NT2/D1 (cell line): ENCODE results near the gene QPCT.

Experiments used
- DNase-seq: peaks from one replicate; pipeline ENCODE4 v3.0.0-alpha.2; 2011; ENCODE audit warnings: low read depth, low spot score
- H3K27me3 ChIP-seq: 2 replicates; pipeline ENCODE4 v1.6.0; 2011; ENCODE audit warnings: mild to moderate bottlenecking; ENCODE audit not compliant: insufficient read length, insufficient read depth
- H3K36me3 ChIP-seq: 2 replicates; pipeline ENCODE4 v1.6.1; 2011; ENCODE audit warnings: mild to moderate bottlenecking, low read length, mixed read lengths; ENCODE audit not compliant: insufficient read depth, insufficient read length
- H3K4me1 ChIP-seq: 2 replicates; pipeline ENCODE4 v1.5.1; 2011; ENCODE audit not compliant: insufficient read depth, insufficient read length
- H3K4me3 ChIP-seq: 2 replicates; pipeline ENCODE4 v1.5.1; 2011; ENCODE audit warnings: low read depth; ENCODE audit not compliant: insufficient read length
- H3K9ac ChIP-seq: 2 replicates; pipeline ENCODE4 v1.6.0; 2011; ENCODE audit warnings: low read depth; ENCODE audit not compliant: insufficient read length
- H3K9me3 ChIP-seq: 2 replicates; pipeline ENCODE4 v1.5.1; 2011; ENCODE audit warnings: mild to moderate bottlenecking, low read length; ENCODE audit not compliant: insufficient read depth
- SUZ12 ChIP-seq: IDR thresholded peaks from 2 replicates; pipeline ENCODE4 v1.6.1; 2011; ENCODE audit not compliant: insufficient read length, insufficient read depth; ENCODE audit errors: extremely low read depth
- YY1 ChIP-seq: IDR thresholded peaks from 2 replicates; pipeline ENCODE4 v1.6.1; 2011; ENCODE audit not compliant: insufficient read length, insufficient read depth
- ZNF274 ChIP-seq: IDR thresholded peaks from 2 replicates; pipeline ENCODE4 v1.6.1; 2011; ENCODE audit warnings: mild to moderate bottlenecking, low read depth, low read length

The QPCT gene

DNA sequence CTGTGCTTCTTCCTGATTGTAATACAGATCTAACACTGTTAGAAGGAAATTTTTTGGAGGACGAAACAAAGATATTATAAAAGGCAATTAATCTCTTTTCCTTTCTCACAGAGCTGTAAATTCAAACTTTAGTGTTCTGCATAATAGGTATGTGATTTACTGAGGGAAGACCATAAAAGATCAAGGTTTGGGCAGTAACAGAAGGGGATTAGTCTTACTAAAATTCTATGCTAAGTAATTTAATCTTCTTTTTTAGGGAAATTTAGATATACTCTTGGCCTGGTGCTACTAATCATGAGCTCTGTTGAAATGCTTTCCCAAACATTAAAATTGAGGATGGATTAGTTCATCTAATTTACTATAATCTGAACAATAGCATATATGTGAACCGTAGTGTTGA lies 8.8 kb upstream of the QPCT start:
- H3K9ac ChIP-seq: no peak overlapping the region
- no peaks in the 10 kb centered on the region for H3K9me3 ChIP-seq
- no peaks in the 10 kb centered on the region for H3K4me1 ChIP-seq
- no peaks in the 10 kb centered on the region for H3K36me3 ChIP-seq
- no peak overlapping the region for H3K4me3 ChIP-seq
- no peak for TF ChIP-seq SUZ12
- no peaks in the 10 kb centered on the region for H3K27me3 ChIP-seq
- no peak for DNase-seq

DNA sequence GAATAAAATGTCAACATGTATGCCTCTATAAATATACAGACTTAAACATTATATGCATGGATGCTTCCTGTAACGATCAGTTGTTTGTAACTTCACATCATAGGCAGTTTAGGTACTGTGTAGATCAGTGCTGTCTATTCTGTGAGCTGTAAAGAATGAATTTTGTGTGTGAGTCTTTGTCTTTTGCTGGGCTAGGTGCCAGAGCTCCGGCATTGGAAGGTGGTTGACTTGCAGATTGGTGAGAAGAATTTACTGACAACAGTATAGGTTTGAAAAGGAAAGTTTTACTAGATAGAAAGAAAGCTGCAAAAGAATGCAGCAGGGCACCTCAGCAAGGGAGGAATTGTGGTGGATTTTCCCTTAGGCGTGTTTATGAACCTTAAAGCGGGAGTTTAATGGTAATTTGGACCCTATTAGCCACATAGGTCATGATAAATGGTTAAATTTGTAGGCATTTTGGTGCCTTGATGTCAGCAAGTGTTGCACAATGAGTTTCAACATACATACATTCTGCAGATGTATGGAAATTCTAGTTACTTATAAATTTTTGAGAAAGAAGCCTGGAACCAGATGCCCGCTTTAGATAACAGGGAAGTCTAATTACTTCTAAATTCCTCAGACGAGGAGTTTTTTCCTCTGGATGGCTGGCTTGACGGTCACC lies 6.7 kb upstream of the QPCT start:
- Histone ChIP-seq H3K27me3 (no peaks in the 10 kb centered on the region), H3K36me3 (no peaks in the 10 kb centered on the region), H3K9ac (no peak overlapping the region), H3K4me1 (peaks cover under 1% of the 10 kb centered on the region), H3K4me3 (no peak overlapping the region), H3K9me3 (no peaks in the 10 kb centered on the region)
- DNase-seq: no peak
- TF ChIP-seq YY1 (no peak), SUZ12 (no peak), ZNF274 (no peak)

DNA sequence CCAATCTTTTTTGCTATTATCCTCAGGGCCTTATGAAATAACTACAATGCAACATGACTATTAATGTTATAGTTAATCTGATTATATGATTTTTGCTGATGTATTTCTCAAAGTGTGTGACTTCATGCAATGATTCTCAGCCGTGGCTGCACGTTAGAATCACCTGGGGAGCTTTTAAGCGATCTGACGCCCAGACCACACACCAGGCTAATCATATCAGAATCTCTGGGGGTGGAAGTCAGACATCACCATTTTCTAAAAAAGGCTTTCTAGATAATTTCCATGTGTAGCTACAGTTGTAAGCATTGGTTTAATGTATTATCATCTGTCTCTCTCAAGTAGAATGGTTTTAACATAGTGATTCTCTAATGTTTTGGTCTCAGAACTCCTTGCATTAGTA lies 5.5 kb upstream of the QPCT start:
- no peak for DNase-seq
- Histone ChIP-seq H3K9me3 (no peaks in the 10 kb centered on the region), H3K4me1 (peaks cover 2% of the 10 kb centered on the region), H3K4me3 (no peak overlapping the region), H3K27me3 (no peaks in the 10 kb centered on the region), H3K9ac (no peak overlapping the region), H3K36me3 (no peaks in the 10 kb centered on the region)
- TF ChIP-seq ZNF274 (no peak), YY1 (no peak), SUZ12 (no peak)

DNA sequence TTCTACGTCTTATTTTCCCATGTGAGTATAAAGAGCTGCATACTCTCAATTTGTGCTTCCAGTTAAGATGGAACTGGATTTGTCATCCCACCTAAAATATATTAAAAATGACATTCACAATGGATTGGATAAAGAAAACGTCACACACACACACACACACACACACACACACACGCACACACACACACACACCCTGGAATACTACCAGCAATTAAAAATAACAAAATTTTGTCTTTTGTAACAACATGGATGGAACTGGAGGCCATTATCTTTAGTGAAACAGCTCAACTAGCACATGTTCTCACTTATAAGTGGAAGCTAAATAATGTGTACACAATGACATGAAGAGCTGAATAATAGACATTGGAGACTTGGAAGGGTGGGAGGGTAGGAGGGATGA lies 3.8 kb upstream of the QPCT start:
- H3K9me3 ChIP-seq: no peaks in the 10 kb centered on the region
- peaks cover 2% of the 10 kb centered on the region for H3K4me1 ChIP-seq
- H3K36me3 ChIP-seq: no peaks in the 10 kb centered on the region
- H3K27me3 ChIP-seq: no peaks in the 10 kb centered on the region
- H3K4me3 ChIP-seq: no peak overlapping the region
- TF ChIP-seq SUZ12 (no peak), ZNF274 (no peak), YY1 (no peak)
- no peak overlapping the region for H3K9ac ChIP-seq
- no peak for DNase-seq

DNA sequence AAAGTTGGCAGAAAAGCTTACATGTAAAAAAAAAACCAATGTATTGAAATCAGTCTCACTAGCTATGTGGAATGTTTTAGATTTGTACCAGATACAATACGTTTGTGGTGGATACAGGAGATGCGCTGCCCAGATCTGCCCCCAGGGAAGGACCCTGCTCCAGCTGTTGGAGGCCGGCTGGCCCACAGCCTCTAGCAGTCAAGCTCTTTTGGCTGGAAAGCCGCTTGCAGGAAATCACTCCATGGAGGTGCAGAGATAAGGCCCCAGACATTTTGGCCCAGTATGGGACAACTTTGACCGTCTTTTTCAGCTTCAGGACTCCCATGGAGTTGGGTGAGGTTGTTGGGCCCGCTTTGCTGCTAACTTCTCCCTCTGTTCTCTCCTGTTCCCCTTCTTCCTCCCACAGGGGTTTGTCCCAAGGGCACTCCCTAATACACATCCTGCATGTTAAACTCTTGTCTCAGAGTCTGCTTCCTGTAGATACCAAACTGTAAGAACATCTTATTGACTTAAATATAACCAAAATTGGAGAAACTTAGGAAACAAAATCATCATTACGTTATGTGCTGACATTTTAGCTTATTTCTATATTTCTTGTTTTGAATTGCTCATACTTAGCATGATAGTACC lies 1.7 kb upstream of the QPCT start:
- Histone ChIP-seq H3K9me3 (no peaks in the 10 kb centered on the region), H3K36me3 (no peaks in the 10 kb centered on the region), H3K9ac (no peak overlapping the region), H3K4me3 (no peak overlapping the region), H3K27me3 (no peaks in the 10 kb centered on the region), H3K4me1 (peaks cover 2% of the 10 kb centered on the region)
- TF ChIP-seq SUZ12 (no peak), ZNF274 (no peak), YY1 (no peak)
- no peak for DNase-seq

DNA sequence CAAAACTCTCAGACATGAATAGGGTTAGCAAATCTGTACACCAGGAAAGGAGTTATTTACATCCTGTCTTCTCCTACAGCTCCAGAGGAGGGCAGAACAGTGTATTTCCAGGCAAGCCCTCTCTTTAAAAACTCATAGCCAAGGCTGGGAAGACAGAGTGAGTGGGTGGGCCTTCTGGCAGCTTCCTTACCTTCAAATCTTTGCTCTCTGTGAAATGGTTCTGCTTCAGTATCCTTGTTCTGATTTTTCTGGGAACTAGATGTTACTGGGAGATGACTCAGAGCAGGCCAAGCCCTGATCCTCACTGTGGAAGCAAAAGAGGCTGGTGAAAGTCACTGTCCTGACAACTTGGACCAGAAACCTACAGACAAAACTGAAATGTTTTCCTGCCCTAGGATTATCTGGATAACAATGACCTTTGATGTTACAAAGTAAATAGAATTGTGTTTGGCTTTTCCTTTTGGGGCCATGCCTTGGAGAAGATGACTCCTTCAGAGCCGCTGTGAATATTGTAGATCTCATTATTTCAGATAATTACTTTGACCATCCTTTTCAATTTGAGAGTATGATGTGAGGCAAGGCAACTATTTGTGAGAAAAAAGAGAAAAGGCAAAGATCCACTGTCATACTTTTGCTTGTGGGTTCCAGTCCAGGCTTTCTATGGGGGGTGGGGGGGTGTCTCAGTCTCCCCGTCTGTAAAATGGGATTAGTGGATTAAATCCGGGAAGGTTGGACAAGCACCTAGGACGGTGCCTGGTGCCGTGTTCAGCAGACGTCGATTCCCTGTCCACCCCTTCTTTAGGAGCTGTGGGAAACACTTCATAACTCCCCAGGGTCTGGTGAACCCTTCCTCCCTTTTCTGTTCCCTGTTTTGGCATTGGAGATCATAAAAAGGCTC lies 644 bp upstream of the QPCT start:
- Histone ChIP-seq H3K36me3 (no peaks in the 10 kb centered on the region), H3K9ac (no peak overlapping the region), H3K4me1 (peaks cover 2% of the 10 kb centered on the region), H3K27me3 (no peaks in the 10 kb centered on the region), H3K9me3 (no peaks in the 10 kb centered on the region), H3K4me3 (no peak overlapping the region)
- TF ChIP-seq SUZ12 (no peak), YY1 (no peak), ZNF274 (no peak)
- DNase-seq: no peak

DNA sequence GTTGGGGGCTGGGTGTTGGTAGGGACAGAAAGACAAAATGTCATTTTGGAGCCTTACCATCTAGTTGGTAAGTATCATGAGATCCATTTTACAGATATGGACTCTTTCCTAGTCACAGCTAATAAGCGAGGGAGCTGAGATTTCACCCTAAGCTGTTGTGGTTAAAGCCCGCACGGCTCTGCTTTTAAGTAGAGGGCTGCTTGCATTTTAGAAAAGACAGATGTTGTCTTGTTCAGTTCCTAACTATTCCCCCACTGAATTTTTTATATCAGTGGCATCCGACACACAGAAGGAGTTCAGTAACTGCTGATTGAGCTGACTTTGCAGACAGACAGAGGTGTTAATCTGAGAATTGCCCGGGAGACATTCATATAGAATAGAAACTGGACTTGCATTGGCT lies 3.7 kb downstream of the QPCT start:
- DNase-seq: no peak
- H3K4me1 ChIP-seq: no peaks in the 10 kb centered on the region
- no peaks in the 10 kb centered on the region for H3K9me3 ChIP-seq
- no peaks in the 10 kb centered on the region for H3K36me3 ChIP-seq
- TF ChIP-seq ZNF274: no peak
- no peak for TF ChIP-seq YY1
- TF ChIP-seq SUZ12: no peak
- H3K4me3 ChIP-seq: no peak overlapping the region
- H3K27me3 ChIP-seq: no peaks in the 10 kb centered on the region
- H3K9ac ChIP-seq: no peak overlapping the region
